Measurements from ENCODE around the gene THRAP3.
"Not testable (repeated sequence)": the region's sequence is repeated elsewhere in the genome, so short reads cannot be mapped to it uniquely, and the experiment has no call there.

THRAP3 gene

GRCh38 chr1:36223996-36224536 lies at the start of gene THRAP3:
THRAP3 (plus strand) TSS chr1:36224443; CDS start chr1:36282564, 58,121 bp downstream.
- DNase-seq (ENCODE audit: low read depth): peak; percentile 99

GRCh38 chr1:36174713-36175112 lies 49.5 kb upstream of the THRAP3 start:
- DNase-seq (ENCODE audit: low read depth): no peak

- DNase-seq (ENCODE audit: low read depth): no peak
These were observed 48.8 kb upstream of the THRAP3 start for GRCh38 chr1:36175137-36176095.

GRCh38 chr1:36176106-36176949 lies 47.9 kb upstream of the THRAP3 start:
- no peak for DNase-seq (ENCODE audit: low read depth)

- DNase-seq (ENCODE audit: low read depth): no peak
These were observed 46.4 kb upstream of the THRAP3 start for GRCh38 chr1:36177589-36178431.

GRCh38 chr1:36178471-36179219 lies 45.6 kb upstream of the THRAP3 start:
- DNase-seq (ENCODE audit: low read depth): no peak

- no peak for DNase-seq (ENCODE audit: low read depth)
These were observed 45.0 kb upstream of the THRAP3 start for GRCh38 chr1:36179220-36179600.

GRCh38 chr1:36182734-36183133 lies 41.5 kb upstream of the THRAP3 start:
- no peak for DNase-seq (ENCODE audit: low read depth)

GRCh38 chr1:36183309-36183856 lies 40.9 kb upstream of the THRAP3 start:
- DNase-seq (ENCODE audit: low read depth): no peak

GRCh38 chr1:36187800-36188593 lies 36.2 kb upstream of the THRAP3 start:
- DNase-seq (ENCODE audit: low read depth): peak; percentile 68

GRCh38 chr1:36196805-36197204 lies 27.4 kb upstream of the THRAP3 start:
- DNase-seq (ENCODE audit: low read depth): not testable (repeated sequence)

- DNase-seq (ENCODE audit: low read depth): no peak
These were observed 25.6 kb upstream of the THRAP3 start for GRCh38 chr1:36198641-36199040.

- DNase-seq (ENCODE audit: low read depth): no peak
These were observed 24.1 kb upstream of the THRAP3 start for GRCh38 chr1:36199934-36200741.

GRCh38 chr1:36203027-36203553 lies 21.2 kb upstream of the THRAP3 start:
- DNase-seq (ENCODE audit: low read depth): no peak

- no peak for DNase-seq (ENCODE audit: low read depth)
These were observed 20.5 kb upstream of the THRAP3 start for GRCh38 chr1:36203554-36204346.

GRCh38 chr1:36204347-36204909 lies 19.8 kb upstream of the THRAP3 start:
- DNase-seq (ENCODE audit: low read depth): no peak

GRCh38 chr1:36206323-36206858 lies 17.9 kb upstream of the THRAP3 start:
- DNase-seq (ENCODE audit: low read depth): no peak
